ENCODE measurements around the gene TP53AIP1. TPM values are rescaled to one million over a fixed set of nuclear protein-coding genes. Genes with fewer than 3 reads are reported as not detected.
"Not testable (repeated sequence)": the region's sequence is repeated elsewhere in the genome, so short reads cannot be mapped to it uniquely, and the experiment has no call there.

TP53AIP1 gene
- total RNA-seq, 1 donor from 2014 or later, result 0.13 TPM

DNA sequence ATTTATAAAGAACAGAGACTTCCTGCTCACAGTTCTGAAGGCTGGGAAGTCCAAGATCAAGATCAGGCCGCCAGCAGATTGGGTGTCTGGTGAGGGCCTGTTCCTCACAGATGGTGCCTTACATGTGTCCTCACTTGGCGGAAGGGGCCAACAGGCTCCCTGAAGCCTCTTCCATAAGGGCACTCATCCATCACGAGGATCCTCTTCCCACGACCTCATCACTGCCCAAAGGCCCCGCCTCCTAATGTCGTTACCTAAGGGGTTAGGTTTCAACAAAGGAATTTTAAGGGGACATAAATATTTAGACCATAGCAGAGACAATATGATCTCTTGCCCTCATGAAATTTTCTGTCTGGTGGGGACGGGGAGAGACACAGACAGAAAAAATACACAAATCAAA, 18.6 kb downstream of the TP53AIP1 start:
- H3K9me3 Mint-ChIP-seq (ENCODE audit: unreplicated experiment), result peaks cover 4% of the 10 kb centered on the region
- no peaks in the 10 kb centered on the region for H3K36me3 Mint-ChIP-seq (ENCODE audit: low read depth, unreplicated experiment)
- DNase-seq (ENCODE audit: low spot score), result no peak
- TF ChIP-seq, protein P1, sequence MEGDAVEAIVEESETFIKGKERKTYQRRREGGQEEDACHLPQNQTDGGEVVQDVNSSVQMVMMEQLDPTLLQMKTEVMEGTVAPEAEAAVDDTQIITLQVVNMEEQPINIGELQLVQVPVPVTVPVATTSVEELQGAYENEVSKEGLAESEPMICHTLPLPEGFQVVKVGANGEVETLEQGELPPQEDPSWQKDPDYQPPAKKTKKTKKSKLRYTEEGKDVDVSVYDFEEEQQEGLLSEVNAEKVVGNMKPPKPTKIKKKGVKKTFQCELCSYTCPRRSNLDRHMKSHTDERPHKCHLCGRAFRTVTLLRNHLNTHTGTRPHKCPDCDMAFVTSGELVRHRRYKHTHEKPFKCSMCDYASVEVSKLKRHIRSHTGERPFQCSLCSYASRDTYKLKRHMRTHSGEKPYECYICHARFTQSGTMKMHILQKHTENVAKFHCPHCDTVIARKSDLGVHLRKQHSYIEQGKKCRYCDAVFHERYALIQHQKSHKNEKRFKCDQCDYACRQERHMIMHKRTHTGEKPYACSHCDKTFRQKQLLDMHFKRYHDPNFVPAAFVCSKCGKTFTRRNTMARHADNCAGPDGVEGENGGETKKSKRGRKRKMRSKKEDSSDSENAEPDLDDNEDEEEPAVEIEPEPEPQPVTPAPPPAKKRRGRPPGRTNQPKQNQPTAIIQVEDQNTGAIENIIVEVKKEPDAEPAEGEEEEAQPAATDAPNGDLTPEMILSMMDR (IDR thresholded peaks at IDR 0.05; ENCODE audit: unreplicated experiment), result no peak
- peaks cover 7% of the 10 kb centered on the region for H3K4me1 Mint-ChIP-seq (ENCODE audit: unreplicated experiment)
- peaks cover 11% of the 10 kb centered on the region for H3K27me3 Mint-ChIP-seq (ENCODE audit: unreplicated experiment)
- H3K4me3 Mint-ChIP-seq (ENCODE audit: unreplicated experiment), result no peak overlapping the region
- no peak overlapping the region for H3K27ac Mint-ChIP-seq (ENCODE audit: unreplicated experiment)

DNA sequence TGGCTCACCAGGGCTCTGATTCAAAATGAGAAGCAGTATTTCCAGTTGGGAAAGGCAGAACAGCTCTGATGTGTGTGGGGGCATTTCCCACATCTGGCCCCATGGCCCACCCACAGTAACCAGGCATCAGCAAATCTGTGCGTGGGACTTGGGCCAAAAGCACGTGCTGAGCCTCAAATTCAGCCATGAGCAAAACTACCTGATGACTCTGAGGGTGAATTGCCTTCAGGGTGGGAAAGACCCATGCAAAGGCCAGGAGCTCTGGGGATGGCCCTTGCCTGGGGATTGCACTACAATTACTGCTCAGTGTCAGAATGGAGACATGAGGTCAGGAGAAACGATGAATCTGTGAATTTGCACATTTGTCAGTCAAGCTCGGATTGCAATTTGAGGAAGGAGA, 20.9 kb downstream of the TP53AIP1 start:
- DNase-seq (ENCODE audit: low spot score), result no peak
- no peaks in the 10 kb centered on the region for H3K36me3 Mint-ChIP-seq (ENCODE audit: low read depth, unreplicated experiment)
- peaks cover 4% of the 10 kb centered on the region for H3K9me3 Mint-ChIP-seq (ENCODE audit: unreplicated experiment)
- peaks cover 14% of the 10 kb centered on the region for H3K27me3 Mint-ChIP-seq (ENCODE audit: unreplicated experiment)
- no peak overlapping the region for H3K4me3 Mint-ChIP-seq (ENCODE audit: unreplicated experiment)
- H3K4me1 Mint-ChIP-seq (ENCODE audit: unreplicated experiment), result peaks cover 4% of the 10 kb centered on the region
- H3K27ac Mint-ChIP-seq (ENCODE audit: unreplicated experiment), result no peak overlapping the region
- TF ChIP-seq, protein P1 (IDR thresholded peaks at IDR 0.05; ENCODE audit: unreplicated experiment), result no peak

DNA sequence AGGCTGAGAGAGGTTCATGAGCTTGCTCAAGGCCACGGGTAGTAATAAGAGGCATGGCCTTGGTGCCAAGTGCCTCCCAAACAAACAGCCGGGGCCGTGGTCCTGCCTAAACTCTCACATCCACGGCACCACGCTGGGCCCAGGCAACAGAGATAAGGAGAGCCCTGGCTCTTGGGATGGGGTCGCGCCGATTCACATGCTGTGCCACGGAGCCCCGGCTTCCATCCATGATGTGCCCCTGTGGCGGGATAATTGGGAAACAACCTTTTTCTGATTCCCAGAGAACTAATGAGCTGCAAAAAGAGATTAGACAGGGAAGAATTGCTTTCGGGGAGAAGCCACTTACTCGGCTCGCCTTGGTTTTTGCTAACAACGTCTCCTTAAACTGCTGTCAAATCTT, 22.0 kb downstream of the TP53AIP1 start:
- Mint-ChIP-seq H3K27me3 (ENCODE audit: unreplicated experiment) (peaks cover 12% of the 10 kb centered on the region), H3K4me3 (ENCODE audit: unreplicated experiment) (no peak overlapping the region), H3K27ac (ENCODE audit: unreplicated experiment) (no peak overlapping the region), H3K9me3 (ENCODE audit: unreplicated experiment) (peaks cover 4% of the 10 kb centered on the region), H3K4me1 (ENCODE audit: unreplicated experiment) (peaks cover 4% of the 10 kb centered on the region), H3K36me3 (ENCODE audit: low read depth, unreplicated experiment) (peaks cover 5% of the 10 kb centered on the region)
- TF ChIP-seq, protein P1 (IDR thresholded peaks at IDR 0.05; ENCODE audit: unreplicated experiment), result no peak
- no peak for DNase-seq (ENCODE audit: low spot score)

DNA sequence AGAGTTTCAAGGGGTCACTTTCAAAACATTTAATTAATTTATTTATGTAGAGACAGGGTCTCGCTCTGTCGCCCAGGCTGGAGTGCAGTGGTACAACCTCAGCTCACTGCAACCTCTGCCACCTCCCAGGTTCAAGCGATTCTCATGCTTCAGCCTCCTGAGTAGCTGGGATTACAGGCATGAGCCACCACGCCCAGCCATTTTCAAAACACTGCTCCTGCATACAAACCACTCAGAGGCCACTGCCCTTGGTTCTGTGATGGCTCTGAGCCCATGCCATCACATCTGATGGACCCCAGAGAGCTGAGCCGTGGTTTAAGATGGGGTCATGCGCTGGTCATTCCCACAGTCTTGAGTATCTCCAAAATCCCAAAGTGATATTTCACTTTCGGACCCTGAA, 23.0 kb downstream of the TP53AIP1 start:
- H3K4me3 Mint-ChIP-seq (ENCODE audit: unreplicated experiment); DNase-seq (ENCODE audit: low spot score); H3K36me3 Mint-ChIP-seq (ENCODE audit: low read depth, unreplicated experiment): not testable (repeated sequence)

DNA sequence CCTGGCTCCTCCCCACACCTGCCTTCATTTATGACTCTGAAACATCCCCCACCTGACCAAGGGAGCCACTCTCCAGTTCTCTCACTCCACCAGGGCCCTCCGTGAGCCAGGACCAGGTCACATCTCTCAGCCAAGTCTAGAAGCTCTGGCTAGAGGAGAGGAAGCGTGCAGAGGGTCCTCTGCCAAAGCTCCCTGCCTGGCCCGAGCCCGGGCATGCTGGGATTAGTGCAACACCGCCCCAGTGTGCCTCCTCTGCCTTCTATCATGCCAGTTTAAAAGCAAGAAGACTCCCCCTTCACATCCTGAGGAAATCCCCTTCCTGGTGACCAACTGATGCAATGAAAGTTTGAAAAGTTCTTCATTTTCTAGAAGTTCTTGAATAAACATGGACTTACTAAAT, 23.5 kb downstream of the TP53AIP1 start:
- peaks cover 4% of the 10 kb centered on the region for H3K9me3 Mint-ChIP-seq (ENCODE audit: unreplicated experiment)
- peaks cover 5% of the 10 kb centered on the region for H3K36me3 Mint-ChIP-seq (ENCODE audit: low read depth, unreplicated experiment)
- H3K27me3 Mint-ChIP-seq (ENCODE audit: unreplicated experiment), result peaks cover 14% of the 10 kb centered on the region
- H3K4me3 Mint-ChIP-seq (ENCODE audit: unreplicated experiment), result peak overlapping the region; percentile 37
- TF ChIP-seq, protein P1 (IDR thresholded peaks at IDR 0.05; ENCODE audit: unreplicated experiment), result no peak
- H3K4me1 Mint-ChIP-seq (ENCODE audit: unreplicated experiment), result peaks cover 4% of the 10 kb centered on the region
- no peak for DNase-seq (ENCODE audit: low spot score)
- no peak overlapping the region for H3K27ac Mint-ChIP-seq (ENCODE audit: unreplicated experiment)

More for the DNA sequence above, 23.0 kb downstream of the TP53AIP1 start:
- H3K27me3 Mint-ChIP-seq (ENCODE audit: unreplicated experiment), result peaks cover 11% of the 10 kb centered on the region
- H3K4me1 Mint-ChIP-seq (ENCODE audit: unreplicated experiment); H3K27ac Mint-ChIP-seq (ENCODE audit: unreplicated experiment); H3K9me3 Mint-ChIP-seq (ENCODE audit: unreplicated experiment): not testable (repeated sequence)
